Measurements from ENCODE around the gene SERPINC1.
"Not testable (repeated sequence)": the region's sequence is repeated elsewhere in the genome, so short reads cannot be mapped to it uniquely, and the experiment has no call there.

The SERPINC1 gene

DNA sequence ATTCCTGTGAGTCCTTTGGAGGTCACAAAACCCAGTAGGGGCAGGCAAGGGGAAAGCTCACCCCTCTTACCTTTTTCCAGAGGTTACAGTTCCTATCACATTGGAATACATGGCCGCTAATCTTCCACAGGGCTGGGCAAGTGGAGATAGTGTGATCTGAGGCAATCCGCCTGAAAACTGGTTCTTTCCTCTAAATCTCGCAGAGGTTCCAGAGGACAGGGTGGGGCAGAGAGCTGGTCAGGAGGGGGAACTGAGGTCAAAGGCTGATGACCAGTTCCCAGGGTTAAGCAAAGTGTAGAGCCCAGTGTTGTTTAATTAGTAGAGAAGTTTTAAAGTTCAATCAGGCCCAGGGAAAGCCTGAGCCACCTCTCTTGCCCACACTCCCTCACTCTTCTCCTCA, at the start of gene SERPINC1:
Gene SERPINC1, minus strand, starts transcription at position 179 of the 400 bp plus-strand sequence. Its CDS starts 68 bp downstream, at position 111.
- H2AFZ ChIP-seq (ENCODE audit: low read depth, low read length): peak within 1 kb of the TSS; percentile 9
- no peaks in the 10 kb centered on the region for H3K36me3 ChIP-seq (replicated peaks; ENCODE audit: low read depth, low read length)
- no peaks in the 10 kb centered on the region for H3K9me3 ChIP-seq (ENCODE audit: insufficient read depth, low read length)
- H3K27ac ChIP-seq (ENCODE audit: low read length): no peak within 1 kb of the TSS
- no peaks in the 10 kb centered on the region for H3K27me3 ChIP-seq (ENCODE audit: low read depth, low read length)
- no peak within 1 kb of the TSS for H3K9ac ChIP-seq (ENCODE audit: low read length)
- H3K4me2 ChIP-seq (ENCODE audit: low read length): peak within 1 kb of the TSS; percentile 16; the same call in 1 of the 2 replicates
- H3K4me3 ChIP-seq (ENCODE audit: low read length): no peak within 1 kb of the TSS
- no peaks in the 10 kb centered on the region for H4K20me1 ChIP-seq (ENCODE audit: insufficient read depth, low read length)
- H3K79me2 ChIP-seq (ENCODE audit: low read length): no peaks in the 10 kb centered on the region
- TF ChIP-seq EZH2phosphoT487 (IDR thresholded peaks at IDR 0.05; ENCODE audit: low read depth): no peak
- TF ChIP-seq, protein P1, sequence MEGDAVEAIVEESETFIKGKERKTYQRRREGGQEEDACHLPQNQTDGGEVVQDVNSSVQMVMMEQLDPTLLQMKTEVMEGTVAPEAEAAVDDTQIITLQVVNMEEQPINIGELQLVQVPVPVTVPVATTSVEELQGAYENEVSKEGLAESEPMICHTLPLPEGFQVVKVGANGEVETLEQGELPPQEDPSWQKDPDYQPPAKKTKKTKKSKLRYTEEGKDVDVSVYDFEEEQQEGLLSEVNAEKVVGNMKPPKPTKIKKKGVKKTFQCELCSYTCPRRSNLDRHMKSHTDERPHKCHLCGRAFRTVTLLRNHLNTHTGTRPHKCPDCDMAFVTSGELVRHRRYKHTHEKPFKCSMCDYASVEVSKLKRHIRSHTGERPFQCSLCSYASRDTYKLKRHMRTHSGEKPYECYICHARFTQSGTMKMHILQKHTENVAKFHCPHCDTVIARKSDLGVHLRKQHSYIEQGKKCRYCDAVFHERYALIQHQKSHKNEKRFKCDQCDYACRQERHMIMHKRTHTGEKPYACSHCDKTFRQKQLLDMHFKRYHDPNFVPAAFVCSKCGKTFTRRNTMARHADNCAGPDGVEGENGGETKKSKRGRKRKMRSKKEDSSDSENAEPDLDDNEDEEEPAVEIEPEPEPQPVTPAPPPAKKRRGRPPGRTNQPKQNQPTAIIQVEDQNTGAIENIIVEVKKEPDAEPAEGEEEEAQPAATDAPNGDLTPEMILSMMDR (IDR thresholded peaks at IDR 0.05; ENCODE audit: low read depth, low read length): no peak
- H3K4me1 ChIP-seq (ENCODE audit: low read length): peaks cover 8% of the 10 kb centered on the region

DNA sequence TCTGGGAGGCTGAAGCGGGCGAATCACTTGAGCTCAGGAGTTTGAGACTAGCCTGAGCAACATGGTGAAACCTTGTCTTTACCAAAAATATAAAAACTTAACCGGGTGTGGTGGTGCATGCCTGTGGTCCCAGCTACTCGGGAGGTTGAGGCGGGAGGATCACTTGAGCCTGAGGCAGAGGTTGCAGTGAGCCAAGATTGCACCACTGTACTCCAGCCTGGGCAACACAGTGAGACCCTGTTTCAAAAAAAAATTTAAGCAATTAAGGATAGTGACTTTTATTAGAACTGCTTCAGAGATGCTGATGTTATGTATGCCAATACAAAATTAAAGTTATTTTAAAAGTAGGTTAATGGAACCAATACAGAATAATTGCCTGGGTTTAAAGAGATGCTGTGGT, 48.8 kb upstream of the SERPINC1 start:
- not testable (repeated sequence) for H3K9ac ChIP-seq (ENCODE audit: low read length); H3K9me3 ChIP-seq (ENCODE audit: insufficient read depth, low read length); H3K4me2 ChIP-seq (ENCODE audit: low read length); H3K79me2 ChIP-seq (ENCODE audit: low read length); H3K27me3 ChIP-seq (ENCODE audit: low read depth, low read length); H3K4me1 ChIP-seq (ENCODE audit: low read length); H4K20me1 ChIP-seq (ENCODE audit: insufficient read depth, low read length); H3K27ac ChIP-seq (ENCODE audit: low read length); H2AFZ ChIP-seq (ENCODE audit: low read depth, low read length); H3K4me3 ChIP-seq (ENCODE audit: low read length)
- H3K36me3 ChIP-seq (replicated peaks; ENCODE audit: low read depth, low read length): peaks cover 48% of the 10 kb centered on the region

DNA sequence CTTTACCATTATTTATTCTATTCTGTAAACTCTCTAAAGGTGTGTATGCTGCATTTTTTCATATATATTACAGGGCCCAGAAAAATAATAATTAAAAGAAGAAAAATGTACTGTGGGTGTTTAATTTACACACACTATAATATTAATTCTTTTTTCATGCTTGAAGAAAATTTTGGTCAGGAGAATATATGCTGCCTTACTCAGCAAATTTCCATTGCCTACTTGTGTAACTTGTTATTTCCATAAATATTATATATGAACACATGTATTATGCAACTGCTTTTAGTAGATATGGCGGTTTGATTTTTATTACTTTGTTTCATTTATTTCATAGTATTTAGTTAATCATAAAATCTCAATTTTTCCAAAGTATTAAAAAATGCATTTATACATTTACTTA, 46.4 kb upstream of the SERPINC1 start:
- H2AFZ ChIP-seq (ENCODE audit: low read depth, low read length): no peak overlapping the region
- no peaks in the 10 kb centered on the region for H3K79me2 ChIP-seq (ENCODE audit: low read length)
- H3K36me3 ChIP-seq (replicated peaks; ENCODE audit: low read depth, low read length): peaks cover 46% of the 10 kb centered on the region
- H3K4me3 ChIP-seq (ENCODE audit: low read length): no peak overlapping the region
- H3K27ac ChIP-seq (ENCODE audit: low read length): no peak overlapping the region
- H3K4me2 ChIP-seq (ENCODE audit: low read length): no peak overlapping the region
- H3K9me3 ChIP-seq (ENCODE audit: insufficient read depth, low read length): no peaks in the 10 kb centered on the region
- no peaks in the 10 kb centered on the region for H3K27me3 ChIP-seq (ENCODE audit: low read depth, low read length)
- no peaks in the 10 kb centered on the region for H3K4me1 ChIP-seq (ENCODE audit: low read length)
- no peaks in the 10 kb centered on the region for H4K20me1 ChIP-seq (ENCODE audit: insufficient read depth, low read length)
- TF ChIP-seq, protein P1 (IDR thresholded peaks at IDR 0.05; ENCODE audit: low read depth, low read length): no peak
- no peak for TF ChIP-seq EZH2phosphoT487 (IDR thresholded peaks at IDR 0.05; ENCODE audit: low read depth)
- no peak overlapping the region for H3K9ac ChIP-seq (ENCODE audit: low read length)

DNA sequence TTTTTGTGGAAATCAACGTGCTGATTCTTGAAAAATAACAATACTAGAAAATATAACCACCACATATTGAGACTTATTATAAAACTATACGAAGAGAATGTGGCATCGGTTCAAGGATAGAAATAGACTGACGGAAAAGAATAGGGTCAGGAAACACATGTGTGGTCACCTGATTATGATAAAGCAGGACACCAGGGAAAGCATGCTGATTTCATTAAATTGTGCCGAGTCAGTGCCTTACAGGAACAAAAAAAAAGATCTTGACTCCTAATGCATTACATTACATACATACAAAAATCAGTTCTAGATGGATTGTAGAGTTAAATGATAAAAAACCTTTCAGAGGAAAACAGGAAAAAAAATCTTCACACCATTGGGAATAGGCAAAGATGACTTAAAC, 43.5 kb upstream of the SERPINC1 start:
- H3K36me3 ChIP-seq (replicated peaks; ENCODE audit: low read depth, low read length): peaks cover 33% of the 10 kb centered on the region
- H3K79me2 ChIP-seq (ENCODE audit: low read length): no peaks in the 10 kb centered on the region
- no peak overlapping the region for H3K4me2 ChIP-seq (ENCODE audit: low read length)
- no peaks in the 10 kb centered on the region for H3K9me3 ChIP-seq (ENCODE audit: insufficient read depth, low read length)
- TF ChIP-seq EZH2phosphoT487 (IDR thresholded peaks at IDR 0.05; ENCODE audit: low read depth): no peak
- TF ChIP-seq, protein P1 (IDR thresholded peaks at IDR 0.05; ENCODE audit: low read depth, low read length): no peak
- H3K27me3 ChIP-seq (ENCODE audit: low read depth, low read length): no peaks in the 10 kb centered on the region
- H3K9ac ChIP-seq (ENCODE audit: low read length): no peak overlapping the region
- H3K4me1 ChIP-seq (ENCODE audit: low read length): no peaks in the 10 kb centered on the region
- no peak overlapping the region for H2AFZ ChIP-seq (ENCODE audit: low read depth, low read length)
- no peak overlapping the region for H3K27ac ChIP-seq (ENCODE audit: low read length)
- H4K20me1 ChIP-seq (ENCODE audit: insufficient read depth, low read length): no peaks in the 10 kb centered on the region
- no peak overlapping the region for H3K4me3 ChIP-seq (ENCODE audit: low read length)

DNA sequence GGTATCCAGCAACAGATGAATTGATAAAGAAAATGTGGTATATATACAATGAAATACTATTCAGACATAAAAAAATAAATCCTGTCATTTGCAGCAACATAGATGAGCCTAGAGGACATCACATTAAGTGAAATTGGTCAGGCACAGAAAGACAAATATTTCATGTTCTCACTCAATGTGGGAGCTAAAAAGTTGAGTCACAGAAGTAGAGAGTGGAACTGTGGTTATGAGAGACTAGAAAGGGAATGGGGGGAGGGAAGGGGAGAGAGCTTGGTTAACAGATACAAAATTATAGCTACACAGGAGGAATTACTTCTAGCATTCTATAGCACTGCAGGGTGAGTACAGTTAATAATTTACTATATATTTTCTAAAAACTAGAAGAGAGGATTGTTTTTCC, 37.1 kb upstream of the SERPINC1 start:
- H2AFZ ChIP-seq (ENCODE audit: low read depth, low read length): no peak overlapping the region
- H4K20me1 ChIP-seq (ENCODE audit: insufficient read depth, low read length): no peaks in the 10 kb centered on the region
- H3K9me3 ChIP-seq (ENCODE audit: insufficient read depth, low read length): no peaks in the 10 kb centered on the region
- H3K4me3 ChIP-seq (ENCODE audit: low read length): no peak overlapping the region
- H3K27ac ChIP-seq (ENCODE audit: low read length): no peak overlapping the region
- TF ChIP-seq, protein P1 (IDR thresholded peaks at IDR 0.05; ENCODE audit: low read depth, low read length): no peak
- no peak for TF ChIP-seq EZH2phosphoT487 (IDR thresholded peaks at IDR 0.05; ENCODE audit: low read depth)
- no peaks in the 10 kb centered on the region for H3K79me2 ChIP-seq (ENCODE audit: low read length)
- no peak overlapping the region for H3K9ac ChIP-seq (ENCODE audit: low read length)
- H3K36me3 ChIP-seq (replicated peaks; ENCODE audit: low read depth, low read length): peaks cover 17% of the 10 kb centered on the region
- no peak overlapping the region for H3K4me2 ChIP-seq (ENCODE audit: low read length)
- H3K27me3 ChIP-seq (ENCODE audit: low read depth, low read length): no peaks in the 10 kb centered on the region
- no peaks in the 10 kb centered on the region for H3K4me1 ChIP-seq (ENCODE audit: low read length)
